KMS-11 (cell line): Measurements from ENCODE around the gene NELFB.

Experiments used
- H2AFZ ChIP-seq: fragments of 200-600 bp; sonication (generic); 2 replicates; pipeline ENCODE4 v1.6.1; 2016; ENCODE audit warnings: antibody characterized with exemption, mixed run types, low read depth
- H3K27ac ChIP-seq: fragments of 200-600 bp; sonication (generic); 2 replicates; pipeline ENCODE4 v1.6.1; 2016; ENCODE audit warnings: mild to moderate bottlenecking, mixed run types
- H3K27me3 ChIP-seq: fragments of 200-600 bp; sonication (generic); 2 replicates; pipeline ENCODE4 v1.6.1; 2017; ENCODE audit warnings: mild to moderate bottlenecking, low read depth, mixed run types, moderate library complexity; ENCODE audit not compliant: insufficient read depth
- H3K36me3 ChIP-seq: fragments of 200-600 bp; sonication (generic); 2 replicates; pipeline ENCODE4 v1.6.1; 2017; ENCODE audit warnings: mild to moderate bottlenecking, mixed run types; ENCODE audit not compliant: insufficient read depth
- H3K4me1 ChIP-seq: fragments of 200-600 bp; sonication (generic); 2 replicates; pipeline ENCODE4 v1.6.1; 2016; ENCODE audit warnings: mild to moderate bottlenecking, low read depth, mixed run types; ENCODE audit not compliant: poor library complexity, severe bottlenecking
- H3K4me2 ChIP-seq: fragments of 200-600 bp; sonication (generic); 2 replicates; pipeline ENCODE4 v1.7.0; 2016; ENCODE audit warnings: mild to moderate bottlenecking, mixed run types
- H3K4me3 ChIP-seq: fragments of 200-600 bp; sonication (generic); IDR thresholded peaks from 2 replicates; pipeline ENCODE4 v1.6.1; 2017; ENCODE audit warnings: low read depth, low read length, mixed read lengths; ENCODE audit not compliant: insufficient read depth
- H3K79me2 ChIP-seq: fragments of 200-600 bp; sonication (generic); 2 replicates; pipeline ENCODE4 v1.6.1; 2016; ENCODE audit warnings: low read depth, mixed run types; ENCODE audit not compliant: insufficient read depth
- H3K9ac ChIP-seq: fragments of 200-600 bp; sonication (generic); 2 replicates; pipeline ENCODE4 v1.6.1; 2016; ENCODE audit warnings: mild to moderate bottlenecking, mixed run types
- H4K20me1 ChIP-seq: fragments of 200-600 bp; sonication (generic); 2 replicates; pipeline ENCODE4 v1.6.1; 2016; ENCODE audit warnings: mild to moderate bottlenecking, mixed run types; ENCODE audit not compliant: insufficient read depth
- TF ChIP-seq, protein P1 (sequence below): fragments of 200-600 bp; sonication (generic); conservative IDR thresholded peaks from 2 replicates; pipeline ENCODE4 v1.6.1; 2017; ENCODE audit warnings: low read depth, mild to moderate bottlenecking, antibody characterized with exemption, low read length, moderate library complexity, mixed read lengths

Gene NELFB

DNA sequence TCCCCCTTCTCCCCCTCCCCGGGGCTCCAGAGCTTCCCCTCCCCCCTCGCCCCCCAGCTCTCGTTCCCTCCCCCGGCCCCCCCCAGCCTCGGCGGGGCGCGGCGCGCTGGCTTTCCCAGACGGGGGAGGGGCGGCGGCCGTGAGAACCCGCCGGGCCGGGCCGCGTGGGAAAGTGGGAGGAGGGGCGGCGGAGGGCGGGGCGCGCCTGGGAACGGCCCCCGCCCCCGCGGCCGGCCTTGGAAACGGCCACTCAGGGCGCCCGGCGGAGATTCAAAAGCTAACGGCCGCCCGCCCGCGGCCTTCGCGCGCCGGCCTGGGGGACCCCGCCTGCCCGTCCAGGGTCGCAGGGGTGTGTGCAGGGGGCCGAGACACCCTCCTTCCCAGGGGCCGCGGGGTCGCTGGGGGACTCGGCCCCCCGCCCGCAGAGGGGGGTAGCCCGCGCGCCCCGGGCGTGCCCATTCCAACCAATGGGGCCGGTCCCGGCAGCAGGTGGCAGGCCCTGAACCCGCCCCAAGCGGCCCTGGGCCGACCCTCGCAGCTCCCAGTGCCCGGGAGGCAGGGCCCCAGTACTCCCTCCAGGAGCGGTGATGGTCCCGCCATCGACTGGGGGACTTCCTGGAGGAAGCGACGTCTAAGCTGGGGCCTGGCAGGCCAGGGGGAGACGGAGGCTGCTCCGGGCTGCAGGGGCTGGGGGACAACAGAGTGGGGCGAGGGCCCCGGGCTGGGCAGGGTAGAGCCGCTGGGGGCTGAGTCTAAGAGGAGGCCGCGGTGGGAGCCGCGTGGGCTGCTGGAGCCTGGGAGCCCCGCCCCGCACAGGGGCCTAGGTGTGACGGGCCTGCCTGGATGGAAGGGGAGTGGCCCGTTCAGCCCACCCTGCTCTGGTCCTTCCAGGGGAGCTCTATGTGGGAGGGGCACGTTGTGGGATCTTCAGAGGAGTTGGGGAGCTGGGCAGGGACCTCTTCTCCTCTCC is 61.2 kb downstream of the NELFB start:
- Histone ChIP-seq H3K4me3 (no peak overlapping the region), H3K4me2 (no peak overlapping the region), H3K9ac (peak overlapping the region; percentile 12; the same call in 1 of the 2 replicates), H3K4me1 (no peaks in the 10 kb centered on the region), H3K79me2 (no peaks in the 10 kb centered on the region), H3K27ac (no peak overlapping the region), H3K36me3 (no peaks in the 10 kb centered on the region), H3K27me3 (peaks cover 2% of the 10 kb centered on the region; the same call in 1 of the 2 replicates), H2AFZ (peak overlapping the region; percentile 14; the same call in 1 of the 2 replicates), H4K20me1 (no peaks in the 10 kb centered on the region)
- TF ChIP-seq, protein P1, sequence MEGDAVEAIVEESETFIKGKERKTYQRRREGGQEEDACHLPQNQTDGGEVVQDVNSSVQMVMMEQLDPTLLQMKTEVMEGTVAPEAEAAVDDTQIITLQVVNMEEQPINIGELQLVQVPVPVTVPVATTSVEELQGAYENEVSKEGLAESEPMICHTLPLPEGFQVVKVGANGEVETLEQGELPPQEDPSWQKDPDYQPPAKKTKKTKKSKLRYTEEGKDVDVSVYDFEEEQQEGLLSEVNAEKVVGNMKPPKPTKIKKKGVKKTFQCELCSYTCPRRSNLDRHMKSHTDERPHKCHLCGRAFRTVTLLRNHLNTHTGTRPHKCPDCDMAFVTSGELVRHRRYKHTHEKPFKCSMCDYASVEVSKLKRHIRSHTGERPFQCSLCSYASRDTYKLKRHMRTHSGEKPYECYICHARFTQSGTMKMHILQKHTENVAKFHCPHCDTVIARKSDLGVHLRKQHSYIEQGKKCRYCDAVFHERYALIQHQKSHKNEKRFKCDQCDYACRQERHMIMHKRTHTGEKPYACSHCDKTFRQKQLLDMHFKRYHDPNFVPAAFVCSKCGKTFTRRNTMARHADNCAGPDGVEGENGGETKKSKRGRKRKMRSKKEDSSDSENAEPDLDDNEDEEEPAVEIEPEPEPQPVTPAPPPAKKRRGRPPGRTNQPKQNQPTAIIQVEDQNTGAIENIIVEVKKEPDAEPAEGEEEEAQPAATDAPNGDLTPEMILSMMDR, result no peak

- Histone ChIP-seq H3K4me3 (no peak overlapping the region), H3K4me2 (no peak overlapping the region), H3K79me2 (no peaks in the 10 kb centered on the region), H3K27me3 (peaks cover 2% of the 10 kb centered on the region; the same call in 1 of the 2 replicates), H3K36me3 (no peaks in the 10 kb centered on the region), H2AFZ (no peak overlapping the region), H3K27ac (no peak overlapping the region), H3K9ac (no peak overlapping the region), H3K4me1 (no peaks in the 10 kb centered on the region), H4K20me1 (no peaks in the 10 kb centered on the region)
- TF ChIP-seq, protein P1, result no peak
Measured at GRCh38 chr9:137317021-137317717, 62.0 kb downstream of the NELFB start.

- Histone ChIP-seq H2AFZ (no peak overlapping the region), H3K27me3 (peaks cover 2% of the 10 kb centered on the region; the same call in 1 of the 2 replicates), H3K79me2 (no peaks in the 10 kb centered on the region), H3K4me3 (no peak overlapping the region), H3K36me3 (no peaks in the 10 kb centered on the region), H3K9ac (no peak overlapping the region), H3K27ac (no peak overlapping the region), H3K4me1 (no peaks in the 10 kb centered on the region), H4K20me1 (no peaks in the 10 kb centered on the region), H3K4me2 (no peak overlapping the region)
- TF ChIP-seq, protein P1, result no peak
Measured at GRCh38 chr9:137317718-137318511, 62.8 kb downstream of the NELFB start.

GRCh38 chr9:137318602-137319001 is 63.5 kb downstream of the NELFB start:
- Histone ChIP-seq H4K20me1 (no peaks in the 10 kb centered on the region), H3K79me2 (no peaks in the 10 kb centered on the region), H3K27ac (no peak overlapping the region), H3K27me3 (peaks cover 2% of the 10 kb centered on the region; the same call in 1 of the 2 replicates), H2AFZ (no peak overlapping the region), H3K4me2 (no peak overlapping the region), H3K4me1 (no peaks in the 10 kb centered on the region), H3K36me3 (no peaks in the 10 kb centered on the region), H3K9ac (no peak overlapping the region), H3K4me3 (no peak overlapping the region)
- TF ChIP-seq, protein P1, result no peak
